GM21528 (cell line): Measurements from ENCODE around the gene IER3.

ENCODE experiments used
- ATAC-seq: cut with Tn5 transposase; IDR thresholded peaks from one replicate; pipeline ENCODE4 v1.9.1; 2021; ENCODE audit warnings: mild to moderate bottlenecking, moderate library complexity; ENCODE audit not compliant: unreplicated experiment, low FRiP score

Gene IER3

GRCh38 chr6:30711758-30712380 lies 32.5 kb downstream of the IER3 start:
- no peak for ATAC-seq

DNA sequence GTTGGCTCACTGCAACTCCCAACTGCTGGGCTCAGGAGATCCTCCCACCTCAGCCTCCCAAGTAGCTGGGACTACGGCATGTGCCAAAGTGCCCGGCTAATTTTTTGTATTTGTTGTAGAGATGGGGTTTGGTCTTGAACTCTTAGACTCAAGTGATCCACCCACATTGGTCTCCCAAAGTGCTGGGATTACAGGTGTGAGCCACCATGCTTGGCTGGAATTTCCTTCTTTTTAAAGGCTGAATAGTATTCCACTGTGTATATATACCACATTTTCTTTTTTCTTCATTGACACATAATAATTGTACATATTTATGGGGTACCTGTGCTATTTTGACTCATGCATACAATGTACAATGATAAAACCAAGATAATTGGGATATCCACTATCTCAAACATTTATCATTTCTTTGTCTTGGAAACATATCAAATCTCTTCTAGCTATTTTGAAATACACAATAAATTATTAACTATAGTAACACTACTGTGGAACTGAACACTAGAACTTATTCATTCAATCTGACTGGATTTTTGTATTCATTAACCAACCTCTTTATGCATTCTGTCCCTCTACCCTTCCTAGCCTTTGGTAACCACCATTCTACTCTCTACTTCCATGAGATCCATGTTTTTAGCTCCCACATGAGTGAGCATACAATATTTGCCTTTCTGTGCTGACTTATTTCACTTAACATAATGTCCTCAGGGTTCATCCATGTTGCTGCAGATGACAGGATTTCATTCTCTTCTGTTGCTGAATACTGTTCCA lies 35.1 kb downstream of the IER3 start:
- no peak for ATAC-seq

DNA sequence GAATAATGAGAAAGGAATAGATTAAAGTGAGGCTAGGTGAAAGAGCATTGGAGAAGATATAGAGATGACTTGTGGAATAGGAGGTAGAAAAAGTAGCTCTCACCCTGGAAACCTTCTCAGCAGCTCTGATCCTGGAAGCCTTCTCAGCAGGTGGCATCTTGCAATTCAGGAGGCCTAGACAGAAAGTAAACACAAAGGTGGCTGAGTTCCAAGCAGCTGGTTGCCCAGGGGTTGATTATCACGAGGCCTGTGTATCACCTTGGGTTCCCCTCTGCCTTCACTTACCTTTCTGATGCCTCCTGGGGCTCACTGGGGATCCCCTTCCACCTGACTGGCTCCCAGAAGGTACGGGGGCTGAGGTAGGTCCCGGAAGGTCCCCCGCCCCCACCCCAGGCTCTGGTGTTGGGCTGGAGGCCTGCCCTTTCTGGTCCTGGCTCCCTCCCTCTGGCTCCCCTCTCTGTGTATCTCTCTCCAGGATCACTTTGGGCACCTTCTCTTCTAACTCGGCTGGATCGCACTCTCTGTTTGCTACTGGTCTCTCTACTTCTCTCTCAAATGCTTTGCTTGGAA lies 37.0 kb downstream of the IER3 start:
- no peak for ATAC-seq

- ATAC-seq: no peak
Observed at GRCh38 chr6:30705620-30706019, 38.7 kb downstream of the IER3 start.

GRCh38 chr6:30703821-30704220 lies 40.5 kb downstream of the IER3 start:
- no peak for ATAC-seq

- ATAC-seq: no peak
Observed at GRCh38 chr6:30703011-30703410, 41.3 kb downstream of the IER3 start.

DNA sequence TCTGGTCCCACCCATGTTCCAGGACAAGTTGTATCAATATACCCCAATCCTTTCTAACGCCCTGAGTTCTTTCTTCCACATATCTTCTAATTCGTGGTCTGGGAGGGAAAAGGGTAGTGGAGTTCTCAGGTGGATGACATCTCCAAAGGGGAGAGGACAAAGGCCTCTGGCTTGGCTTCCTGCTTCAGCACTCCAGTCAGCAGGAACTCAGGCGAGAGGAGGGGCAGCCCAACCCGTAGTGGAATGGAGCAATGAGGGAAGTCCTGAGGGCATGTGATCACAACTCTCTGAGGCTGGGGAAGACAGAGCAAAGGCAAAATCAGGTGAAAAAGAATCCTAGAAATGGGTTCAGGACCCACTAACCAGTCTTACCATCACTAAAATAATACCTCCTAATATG lies 44.0 kb downstream of the IER3 start:
- no peak for ATAC-seq

GRCh38 chr6:30696432-30696831 lies 47.9 kb downstream of the IER3 start:
- ATAC-seq: no peak
